Measurements from ENCODE around the gene POC1A.

DNA sequence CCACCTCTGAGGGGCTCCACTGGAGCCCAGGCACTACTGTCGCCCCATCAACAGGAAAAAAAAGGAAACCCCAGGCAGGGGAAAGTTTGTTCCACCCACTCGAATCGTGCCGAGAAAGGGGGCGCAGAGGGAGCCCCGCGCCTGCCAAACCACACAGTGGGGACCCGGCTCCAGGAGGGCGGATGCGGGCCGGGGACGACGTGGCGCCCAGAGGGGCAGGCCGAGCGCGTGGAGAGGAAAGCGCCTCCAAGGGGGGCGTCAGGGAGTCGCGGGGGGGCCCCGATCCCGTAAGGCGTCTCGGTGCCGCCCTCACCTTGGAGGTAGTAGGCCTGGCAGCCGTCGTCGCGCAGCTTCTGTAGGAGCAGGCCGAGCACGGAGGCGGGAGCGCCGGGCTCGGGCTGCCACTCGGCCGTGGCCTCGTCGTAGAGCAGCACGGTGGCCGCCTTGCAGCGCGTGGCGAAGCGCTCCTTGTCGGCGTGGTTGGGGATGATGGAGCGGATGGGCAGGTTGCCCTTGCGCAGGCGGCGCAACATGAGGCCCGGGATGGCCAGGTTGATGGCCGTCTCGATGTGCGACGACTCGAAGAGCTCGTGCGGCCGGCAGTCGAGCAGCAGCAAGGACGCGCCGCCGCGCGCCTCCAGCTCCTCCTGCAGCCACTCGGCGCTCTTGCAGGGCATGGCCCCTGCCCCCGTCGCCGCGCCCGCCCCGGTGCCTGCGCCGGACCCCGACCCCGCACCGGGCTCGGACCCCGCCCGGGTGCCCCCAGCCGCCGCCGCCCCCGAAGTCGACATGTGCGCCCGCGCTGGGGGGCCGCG lies 98.5 kb downstream of the POC1A start:
- TF ChIP-seq, protein P1, sequence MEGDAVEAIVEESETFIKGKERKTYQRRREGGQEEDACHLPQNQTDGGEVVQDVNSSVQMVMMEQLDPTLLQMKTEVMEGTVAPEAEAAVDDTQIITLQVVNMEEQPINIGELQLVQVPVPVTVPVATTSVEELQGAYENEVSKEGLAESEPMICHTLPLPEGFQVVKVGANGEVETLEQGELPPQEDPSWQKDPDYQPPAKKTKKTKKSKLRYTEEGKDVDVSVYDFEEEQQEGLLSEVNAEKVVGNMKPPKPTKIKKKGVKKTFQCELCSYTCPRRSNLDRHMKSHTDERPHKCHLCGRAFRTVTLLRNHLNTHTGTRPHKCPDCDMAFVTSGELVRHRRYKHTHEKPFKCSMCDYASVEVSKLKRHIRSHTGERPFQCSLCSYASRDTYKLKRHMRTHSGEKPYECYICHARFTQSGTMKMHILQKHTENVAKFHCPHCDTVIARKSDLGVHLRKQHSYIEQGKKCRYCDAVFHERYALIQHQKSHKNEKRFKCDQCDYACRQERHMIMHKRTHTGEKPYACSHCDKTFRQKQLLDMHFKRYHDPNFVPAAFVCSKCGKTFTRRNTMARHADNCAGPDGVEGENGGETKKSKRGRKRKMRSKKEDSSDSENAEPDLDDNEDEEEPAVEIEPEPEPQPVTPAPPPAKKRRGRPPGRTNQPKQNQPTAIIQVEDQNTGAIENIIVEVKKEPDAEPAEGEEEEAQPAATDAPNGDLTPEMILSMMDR (conservative IDR thresholded peaks at IDR 0.05), result no peak
- TF ChIP-seq EZH2 (IDR thresholded peaks at IDR 0.05; ENCODE audit: low read depth), result no peak

All from PC-9 (cell line).